MM.1S (cell line): ENCODE results near the gene PTX3.

Experiments used
- DNase-seq: peaks from one replicate; pipeline ENCODE4 v3.0.0-alpha.2; 2015
- H2AFZ ChIP-seq: fragments of 300-600 bp; sonication (generic); 2 replicates; pipeline ENCODE4 v1.6.0; 2016; ENCODE audit warnings: antibody characterized with exemption, low read length
- H3F3A ChIP-seq: fragments of 300-600 bp; sonication (generic); 2 replicates; pipeline ENCODE4 v1.6.1; 2016; ENCODE audit warnings: mild to moderate bottlenecking, antibody characterized with exemption, low read length, moderate library complexity, mixed read lengths; ENCODE audit not compliant: insufficient read depth
- H3K27ac ChIP-seq: fragments of 300-600 bp; sonication (generic); 2 replicates; pipeline ENCODE4 v1.5.1; 2016; ENCODE audit warnings: mild to moderate bottlenecking, low read length
- H3K27me3 ChIP-seq: fragments of 300-600 bp; sonication (generic); replicated peaks from 2 replicates; pipeline ENCODE4 v1.6.0; 2016; ENCODE audit warnings: low read length; ENCODE audit not compliant: insufficient read depth
- H3K36me3 ChIP-seq: fragments of 300-600 bp; sonication (generic); replicated peaks from 2 replicates; pipeline ENCODE4 v1.6.1; 2016; ENCODE audit warnings: mild to moderate bottlenecking, low read length, mixed read lengths; ENCODE audit not compliant: insufficient read depth
- H3K4me1 ChIP-seq: fragments of 300-600 bp; sonication (generic); 2 replicates; pipeline ENCODE4 v1.6.1; 2016; ENCODE audit warnings: low read length, mixed read lengths
- H3K4me2 ChIP-seq: fragments of 300-600 bp; sonication (generic); 2 replicates; pipeline ENCODE4 v1.6.0; 2016; ENCODE audit warnings: low read depth, low read length
- H3K4me3 ChIP-seq: fragments of 300-600 bp; sonication (generic); 2 replicates; pipeline ENCODE4 v1.5.1; 2016; ENCODE audit warnings: low read length, mixed read lengths
- H3K79me2 ChIP-seq: fragments of 300-600 bp; sonication (generic); 2 replicates; pipeline ENCODE4 v1.6.1; 2016; ENCODE audit warnings: mixed run types, low read length, mixed read lengths
- H3K9ac ChIP-seq: fragments of 300-600 bp; sonication (generic); 2 replicates; pipeline ENCODE4 v1.6.1; 2016; ENCODE audit warnings: low read length, mixed read lengths
- H3K9me2 ChIP-seq: fragments of 300-600 bp; sonication (generic); replicated peaks from 2 replicates; pipeline ENCODE4 v1.6.1; 2016; ENCODE audit warnings: mild to moderate bottlenecking, low read length, mixed read lengths; ENCODE audit not compliant: insufficient read depth
- H3K9me3 ChIP-seq: fragments of 300-600 bp; sonication (generic); replicated peaks from 2 replicates; pipeline ENCODE4 v1.6.1; 2016; ENCODE audit warnings: mild to moderate bottlenecking, low read length, mixed read lengths; ENCODE audit not compliant: insufficient read depth
- H4K20me1 ChIP-seq: fragments of 300-600 bp; sonication (generic); 2 replicates; pipeline ENCODE4 v1.6.1; 2016; ENCODE audit warnings: mild to moderate bottlenecking, low read length, moderate library complexity, mixed read lengths; ENCODE audit not compliant: insufficient read depth
- EZH2 ChIP-seq: fragments of 300-600 bp; sonication (generic); optimal IDR thresholded peaks from 2 replicates; pipeline ENCODE3; 2017; ENCODE audit warnings: low read depth, mild to moderate bottlenecking, antibody characterized with exemption, low read length, mixed read lengths
- EZH2phosphoT487 ChIP-seq: fragments of 300-600 bp; sonication (generic); IDR thresholded peaks from 2 replicates; pipeline ENCODE4 v1.6.1; 2018; ENCODE audit warnings: antibody characterized with exemption, low read length
- TF ChIP-seq, protein P1 (sequence below): fragments of 300-600 bp; sonication (generic); IDR thresholded peaks from 2 replicates; pipeline ENCODE4 v1.5.1; 2016; ENCODE audit warnings: antibody characterized with exemption, low read length, mixed read lengths

Gene PTX3

GRCh38 chr3:157442729-157443128 lies 6.1 kb downstream of the PTX3 start:
- Histone ChIP-seq H3K36me3 (no peaks in the 10 kb centered on the region), H3K27me3 (no peaks in the 10 kb centered on the region), H3K9ac (no peak overlapping the region), H3K79me2 (no peaks in the 10 kb centered on the region), H3K4me2 (no peak overlapping the region), H3K9me3 (no peaks in the 10 kb centered on the region), H2AFZ (no peak overlapping the region), H3K9me2 (no peaks in the 10 kb centered on the region), H3F3A (no peaks in the 10 kb centered on the region), H3K4me1 (no peaks in the 10 kb centered on the region), H3K27ac (no peak overlapping the region), H4K20me1 (no peaks in the 10 kb centered on the region), H3K4me3 (no peak overlapping the region)
- TF ChIP-seq, protein P1, sequence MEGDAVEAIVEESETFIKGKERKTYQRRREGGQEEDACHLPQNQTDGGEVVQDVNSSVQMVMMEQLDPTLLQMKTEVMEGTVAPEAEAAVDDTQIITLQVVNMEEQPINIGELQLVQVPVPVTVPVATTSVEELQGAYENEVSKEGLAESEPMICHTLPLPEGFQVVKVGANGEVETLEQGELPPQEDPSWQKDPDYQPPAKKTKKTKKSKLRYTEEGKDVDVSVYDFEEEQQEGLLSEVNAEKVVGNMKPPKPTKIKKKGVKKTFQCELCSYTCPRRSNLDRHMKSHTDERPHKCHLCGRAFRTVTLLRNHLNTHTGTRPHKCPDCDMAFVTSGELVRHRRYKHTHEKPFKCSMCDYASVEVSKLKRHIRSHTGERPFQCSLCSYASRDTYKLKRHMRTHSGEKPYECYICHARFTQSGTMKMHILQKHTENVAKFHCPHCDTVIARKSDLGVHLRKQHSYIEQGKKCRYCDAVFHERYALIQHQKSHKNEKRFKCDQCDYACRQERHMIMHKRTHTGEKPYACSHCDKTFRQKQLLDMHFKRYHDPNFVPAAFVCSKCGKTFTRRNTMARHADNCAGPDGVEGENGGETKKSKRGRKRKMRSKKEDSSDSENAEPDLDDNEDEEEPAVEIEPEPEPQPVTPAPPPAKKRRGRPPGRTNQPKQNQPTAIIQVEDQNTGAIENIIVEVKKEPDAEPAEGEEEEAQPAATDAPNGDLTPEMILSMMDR, result no peak
- TF ChIP-seq EZH2, result no peak
- TF ChIP-seq EZH2phosphoT487, result no peak
- no peak for DNase-seq

DNA sequence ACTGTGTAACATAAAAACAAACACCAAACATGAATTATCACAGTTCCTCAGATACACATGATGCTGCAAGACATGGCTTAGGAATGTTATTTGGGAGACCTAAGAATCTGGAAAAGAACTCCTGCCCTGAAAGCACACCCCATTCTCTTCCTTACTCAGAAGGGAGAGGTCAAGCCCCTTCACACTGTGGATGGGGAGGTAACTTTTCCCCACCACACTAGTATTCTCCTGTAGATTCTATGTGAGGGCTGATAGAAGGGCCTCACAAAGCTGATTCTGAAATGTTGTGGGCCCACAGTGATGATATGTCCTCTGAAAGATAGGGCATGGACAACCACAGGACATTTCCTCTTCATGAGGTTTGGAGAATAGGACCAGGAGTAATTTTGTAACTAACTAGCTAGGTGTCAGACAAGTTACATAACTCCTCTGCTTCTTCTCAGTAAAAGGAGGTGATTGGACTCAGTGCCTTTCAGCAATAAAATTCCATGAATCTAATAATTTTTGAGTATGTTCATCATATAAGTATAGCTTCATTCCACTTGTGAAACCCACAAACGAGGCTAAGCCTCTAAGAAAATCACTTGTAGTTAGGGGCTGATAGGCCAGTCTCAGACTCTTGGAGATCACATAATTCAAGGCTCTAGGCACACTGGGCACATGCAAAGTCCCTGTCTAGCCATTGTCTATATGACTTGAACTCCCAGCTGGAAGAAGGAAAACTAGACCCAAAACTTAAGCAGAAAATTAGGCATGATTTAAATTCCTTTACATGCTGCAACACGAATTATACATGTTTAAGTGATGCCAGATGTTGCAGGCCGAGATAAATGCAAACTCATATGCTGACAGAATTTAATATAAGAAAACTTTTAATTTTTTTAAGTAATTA lies 7.5 kb downstream of the PTX3 start:
- Histone ChIP-seq H3K27me3 (no peaks in the 10 kb centered on the region), H3K79me2 (no peaks in the 10 kb centered on the region), H4K20me1 (no peaks in the 10 kb centered on the region), H3K9me3 (no peaks in the 10 kb centered on the region), H3K9ac (no peak overlapping the region), H2AFZ (no peak overlapping the region), H3K36me3 (no peaks in the 10 kb centered on the region), H3K9me2 (no peaks in the 10 kb centered on the region), H3K4me2 (no peak overlapping the region), H3K27ac (no peak overlapping the region), H3K4me1 (no peaks in the 10 kb centered on the region), H3K4me3 (no peak overlapping the region), H3F3A (no peaks in the 10 kb centered on the region)
- TF ChIP-seq, protein P1, result no peak
- no peak for TF ChIP-seq EZH2phosphoT487
- no peak for TF ChIP-seq EZH2
- no peak for DNase-seq

DNA sequence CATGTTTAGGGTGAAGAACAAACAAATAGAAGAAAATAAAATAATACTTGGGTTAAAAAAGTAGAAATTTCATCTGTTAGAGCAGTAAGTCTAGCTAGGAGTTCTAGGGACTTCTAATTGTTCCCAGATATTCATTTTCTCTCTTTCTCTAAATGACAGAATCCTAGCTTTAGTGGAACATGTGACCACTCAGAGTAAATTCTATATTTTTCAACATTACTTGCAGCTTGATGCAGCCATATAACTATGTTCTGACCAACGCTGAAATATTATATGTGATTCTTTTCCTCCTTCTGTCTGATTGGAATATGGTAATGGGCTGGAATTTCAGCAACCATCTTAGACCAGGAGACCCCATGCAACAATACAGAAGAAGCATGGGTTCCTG lies 8.1 kb downstream of the PTX3 start:
- H3K9me3 ChIP-seq, result no peaks in the 10 kb centered on the region
- H3K9me2 ChIP-seq, result no peaks in the 10 kb centered on the region
- TF ChIP-seq, protein P1, result no peak
- no peak for TF ChIP-seq EZH2
- no peak for TF ChIP-seq EZH2phosphoT487
- H3K36me3 ChIP-seq, result no peaks in the 10 kb centered on the region
- H4K20me1 ChIP-seq, result no peaks in the 10 kb centered on the region
- H3K4me3 ChIP-seq, result no peak overlapping the region
- H3K4me2 ChIP-seq, result no peak overlapping the region
- no peaks in the 10 kb centered on the region for H3K27me3 ChIP-seq
- no peak for DNase-seq
- H3K4me1 ChIP-seq, result no peaks in the 10 kb centered on the region
- H2AFZ ChIP-seq, result no peak overlapping the region
- H3K9ac ChIP-seq, result no peak overlapping the region
- H3K27ac ChIP-seq, result no peak overlapping the region
- H3F3A ChIP-seq, result no peaks in the 10 kb centered on the region
- no peaks in the 10 kb centered on the region for H3K79me2 ChIP-seq
